ENCODE results near the gene CETP.

The CETP gene

GRCh38 chr16:56935201-56935600, 26.5 kb upstream of the CETP start:
- DNase-seq, result no peak

GRCh38 chr16:56936491-56936890, 25.3 kb upstream of the CETP start:
- DNase-seq, result no peak

GRCh38 chr16:56936950-56937349, 24.8 kb upstream of the CETP start:
- no peak for DNase-seq

- DNase-seq, result no peak
These were observed 22.9 kb upstream of the CETP start for GRCh38 chr16:56938664-56939513.

GRCh38 chr16:56939801-56940200, 21.9 kb upstream of the CETP start:
- DNase-seq, result no peak

GRCh38 chr16:56941092-56941491, 20.7 kb upstream of the CETP start:
- DNase-seq, result no peak

- DNase-seq, result no peak
These were observed 19.9 kb upstream of the CETP start for GRCh38 chr16:56941856-56942331.

GRCh38 chr16:56943761-56944375, 17.9 kb upstream of the CETP start:
- DNase-seq, result no peak

GRCh38 chr16:56944954-56945839, 16.6 kb upstream of the CETP start:
- no peak for DNase-seq

GRCh38 chr16:56945847-56946527, 15.8 kb upstream of the CETP start:
- DNase-seq, result no peak

- DNase-seq, result no peak
These were observed 14.8 kb upstream of the CETP start for GRCh38 chr16:56946767-56947603.

- DNase-seq, result no peak
These were observed 14.2 kb upstream of the CETP start for GRCh38 chr16:56947604-56947995.

GRCh38 chr16:56948234-56948633, 13.5 kb upstream of the CETP start:
- DNase-seq, result no peak

GRCh38 chr16:56950051-56950450, 11.7 kb upstream of the CETP start:
- DNase-seq, result no peak

- DNase-seq, result no peak
These were observed 11.3 kb upstream of the CETP start for GRCh38 chr16:56950455-56950854.

GRCh38 chr16:56950881-56951771, 10.6 kb upstream of the CETP start:
- peak; percentile 59 for DNase-seq

GRCh38 chr16:56953006-56953405, 8.7 kb upstream of the CETP start:
- no peak for DNase-seq

GRCh38 chr16:56956076-56956475, 5.7 kb upstream of the CETP start:
- no peak for DNase-seq

- no peak for DNase-seq
These were observed 5.0 kb upstream of the CETP start for GRCh38 chr16:56956756-56957155.

- no peak for DNase-seq
These were observed 969 bp upstream of the CETP start for GRCh38 chr16:56960681-56961281.

All from stimulated activated CD4-positive, alpha-beta T cell treated with anti-CD3 and anti-CD28 coated beads, Interleukin-12 subunit alpha, Interleukin-12 subunit beta, amount 100 ng/mL, for 4 hours (primary cell).